Measurements from ENCODE around the gene SNTB2.

SNTB2 gene

GRCh38 chr16:69321080-69321479 lies 134.1 kb downstream of the SNTB2 start:
- no peak for DNase-seq

- DNase-seq = no peak
Measured at GRCh38 chr16:69322343-69322742, 135.4 kb downstream of the SNTB2 start.

GRCh38 chr16:69323415-69323814 lies 136.5 kb downstream of the SNTB2 start:
- no peak for DNase-seq

DNA sequence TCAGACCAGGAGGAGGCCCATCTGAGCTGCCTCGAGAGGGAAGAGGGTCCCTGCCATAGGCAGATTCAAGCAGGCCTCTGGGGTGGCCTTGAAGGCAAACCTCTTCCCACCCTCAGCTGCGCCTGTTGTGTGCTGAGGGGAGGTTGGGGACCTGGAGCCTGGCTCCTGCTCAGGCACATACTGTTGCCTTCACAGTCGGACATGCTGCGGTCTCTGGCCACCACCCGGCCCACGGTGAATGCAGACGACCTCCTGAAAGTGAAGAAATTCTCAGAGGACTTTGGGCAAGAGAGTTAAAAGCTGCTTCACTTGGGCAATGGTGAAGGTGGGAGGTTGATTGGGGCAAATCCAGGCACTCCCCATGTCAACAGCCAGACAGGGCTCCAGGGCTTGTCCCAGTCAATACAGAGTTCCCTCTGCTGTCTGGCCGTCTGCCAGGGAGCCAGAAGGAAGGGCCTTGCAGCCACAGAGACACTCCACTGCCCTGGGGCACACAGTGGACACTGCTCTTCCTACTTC lies 137.1 kb downstream of the SNTB2 start:
- DNase-seq = no peak

- no peak for DNase-seq
Measured at GRCh38 chr16:69324585-69325253, 137.8 kb downstream of the SNTB2 start.

DNA sequence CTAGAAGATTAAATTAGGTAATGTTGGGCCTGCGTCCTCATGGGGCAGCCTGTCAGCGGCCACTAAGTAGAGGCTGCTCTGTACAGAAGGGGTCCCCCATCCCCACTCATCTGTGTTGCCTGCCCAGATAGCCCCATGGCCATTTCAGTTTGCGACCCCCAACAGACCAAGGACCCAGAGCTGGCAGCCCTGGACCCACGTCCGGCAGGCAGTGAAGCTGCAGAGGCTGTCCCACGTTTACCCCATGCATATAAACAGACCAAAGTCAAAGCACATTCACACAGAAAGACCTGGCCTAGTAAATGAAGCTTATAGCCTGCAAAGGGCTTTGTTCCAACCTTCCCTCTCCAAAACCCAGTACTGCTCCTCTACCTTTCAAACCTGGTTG lies 138.8 kb downstream of the SNTB2 start:
- DNase-seq = no peak

DNA sequence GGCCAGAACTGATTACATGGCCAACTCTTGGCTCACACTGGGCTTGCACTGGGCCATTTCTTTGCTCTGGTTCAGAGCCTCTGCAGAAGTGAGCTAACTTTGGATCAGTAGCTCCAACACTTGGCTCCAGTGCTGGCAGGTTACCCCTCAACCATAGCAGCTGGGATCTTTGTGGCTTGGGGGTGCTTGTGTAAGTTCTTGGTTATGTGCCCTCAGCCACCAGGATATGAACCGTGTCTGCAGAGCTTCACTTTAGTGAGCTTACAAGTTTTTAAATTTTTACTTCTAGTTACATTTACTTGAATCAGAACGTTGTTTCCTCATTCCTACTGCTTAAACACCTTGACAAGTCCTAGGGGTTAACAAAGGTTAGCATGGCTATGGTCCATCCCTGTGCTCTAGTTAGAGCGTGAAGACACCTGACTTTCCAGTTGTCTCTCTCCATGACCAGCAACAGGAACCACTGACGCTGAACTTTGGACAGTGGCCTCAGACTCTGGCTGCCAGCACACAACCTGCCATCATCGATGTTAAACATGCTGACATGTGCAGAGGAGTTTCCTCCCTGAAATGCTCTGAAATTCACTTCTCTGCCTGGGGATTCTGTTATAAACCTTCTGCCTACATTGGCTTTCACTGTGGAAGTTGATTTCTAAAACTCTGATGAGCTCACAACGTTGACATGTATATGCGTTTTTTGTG lies 139.4 kb downstream of the SNTB2 start:
- no peak for DNase-seq

GRCh38 chr16:69327585-69328310 lies 140.8 kb downstream of the SNTB2 start:
- no peak for DNase-seq

DNA sequence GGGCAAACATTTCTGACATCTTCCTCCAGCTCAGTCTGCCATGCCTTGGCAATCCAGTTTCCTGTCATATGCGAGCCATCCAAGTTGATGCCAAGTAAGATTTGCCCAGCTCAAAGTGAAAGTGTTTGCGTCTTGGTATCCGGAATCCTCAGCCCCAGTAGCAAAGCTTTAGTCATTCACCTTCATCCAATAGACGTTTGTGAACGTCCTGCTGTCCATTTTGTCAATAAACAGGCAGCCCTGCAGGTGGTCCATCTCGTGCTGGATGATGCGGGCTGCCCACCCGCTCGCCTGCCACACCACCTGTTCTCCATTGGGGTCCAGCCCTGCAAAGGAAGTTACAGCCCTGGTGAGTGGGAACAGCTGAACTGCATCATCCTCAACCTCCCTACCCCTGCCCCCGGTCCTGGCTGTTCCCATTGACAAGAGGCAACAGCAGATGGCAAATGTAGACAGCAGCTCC lies 141.9 kb downstream of the SNTB2 start:
- DNase-seq = no peak

DNA sequence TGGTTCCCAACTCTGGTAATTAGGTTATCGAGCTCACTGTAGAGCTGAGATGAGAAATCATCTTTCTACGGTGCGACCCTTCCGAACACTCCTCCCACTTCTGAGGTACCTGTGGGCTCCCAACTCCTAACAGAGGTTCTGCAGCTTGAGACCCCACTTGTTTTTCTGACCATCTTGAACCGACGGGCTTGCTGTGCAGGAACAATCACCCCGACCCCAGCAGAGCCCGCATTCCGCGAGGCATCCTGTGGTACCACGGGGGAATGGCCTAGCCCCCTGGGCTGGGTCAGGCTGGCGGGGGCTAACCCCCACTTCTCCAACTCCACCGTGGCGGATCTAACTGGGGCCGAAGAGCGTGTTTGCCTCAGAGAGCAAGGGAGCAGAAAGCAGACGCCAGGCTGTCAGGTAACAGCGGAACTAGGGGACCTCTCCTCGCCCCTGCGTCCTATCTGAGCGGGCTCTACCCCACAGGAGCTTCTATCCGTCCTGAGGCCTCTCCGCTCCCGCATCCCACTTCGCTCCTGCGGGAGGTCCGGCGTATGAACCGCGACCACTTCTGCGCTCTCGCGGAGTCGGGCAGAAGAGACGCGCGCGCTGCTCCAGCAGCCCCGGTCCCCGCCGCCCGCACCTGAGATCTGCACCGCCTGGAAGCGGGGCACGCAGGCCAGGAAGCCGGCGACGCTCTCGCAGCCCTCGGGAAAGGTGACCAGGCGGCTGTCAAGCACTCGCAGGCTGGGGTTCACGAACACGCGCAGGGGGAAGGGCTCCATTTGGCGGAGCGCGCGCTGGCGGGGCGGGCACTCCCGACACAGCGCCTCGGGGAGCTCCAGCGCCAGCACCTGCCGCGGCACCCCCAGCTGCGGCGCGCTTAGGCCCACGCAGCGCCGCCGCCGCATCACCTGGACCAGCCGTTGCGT lies 142.7 kb downstream of the SNTB2 start:
- no peak for DNase-seq

DNA sequence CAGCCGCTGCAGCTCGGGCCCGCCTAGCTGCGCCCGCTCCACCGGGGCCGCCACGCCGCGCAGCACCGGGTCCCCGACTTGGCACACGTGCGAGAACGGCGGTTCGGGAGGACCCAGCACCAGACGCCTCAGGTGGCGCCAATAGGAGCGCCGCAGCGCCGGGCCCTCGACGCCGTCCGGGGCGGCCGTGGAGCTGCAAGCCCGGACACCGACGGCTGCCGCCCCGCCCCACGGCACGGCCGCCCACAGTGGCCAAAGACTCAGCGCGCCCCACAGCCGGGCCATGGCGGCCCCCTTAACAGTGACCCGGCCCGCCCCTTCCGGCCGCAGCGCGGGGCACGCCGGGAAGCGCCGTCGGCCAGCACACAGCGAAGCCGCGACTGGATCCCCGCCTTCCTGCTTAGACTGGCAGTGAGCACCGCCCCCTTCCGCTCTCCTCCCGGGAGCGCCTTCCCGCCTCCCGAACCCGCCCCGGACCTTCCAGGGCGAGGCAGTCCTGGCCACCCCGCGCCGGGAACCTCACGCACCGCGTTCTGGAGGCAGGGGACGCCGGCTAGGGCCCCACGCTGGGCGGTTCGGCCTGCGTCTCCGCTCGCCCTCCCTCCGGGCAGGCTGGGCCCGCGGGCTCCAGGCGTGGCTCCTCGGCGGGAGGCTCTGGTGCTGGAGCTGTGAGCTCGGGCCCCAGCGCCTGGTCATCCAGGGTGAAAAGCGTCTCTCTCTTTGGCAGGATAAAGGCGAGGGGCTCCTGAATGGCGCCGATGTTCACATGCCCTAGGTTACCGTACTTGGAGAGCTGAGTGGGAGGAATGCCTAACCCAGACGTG lies 143.5 kb downstream of the SNTB2 start, which contains the start of gene PDF:
Gene PDF (minus strand): TSS at position 303 of the 824 bp plus-strand sequence. CDS start 18 bp downstream, at position 285.
- DNase-seq = peak; percentile 83

DNA sequence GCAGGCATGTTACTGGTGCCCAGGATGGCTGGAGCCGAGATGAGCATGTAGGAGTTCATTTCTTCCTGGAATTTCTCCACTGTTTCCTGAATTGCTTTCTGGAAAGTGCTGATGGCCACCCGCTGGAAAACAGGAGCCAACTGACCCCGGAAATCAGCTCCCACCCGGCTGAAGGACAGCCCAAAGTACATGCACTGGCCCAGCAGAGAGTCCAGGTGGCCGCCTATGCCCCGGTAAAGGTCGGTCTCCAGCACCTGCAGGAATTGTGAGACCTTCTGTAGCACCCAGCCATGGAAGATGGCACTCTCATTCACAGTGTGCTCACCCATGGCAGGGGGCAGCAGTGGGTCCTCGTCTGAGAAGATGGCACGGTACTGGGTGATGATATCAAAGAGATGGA lies 147.7 kb downstream of the SNTB2 start:
- DNase-seq = no peak

DNA sequence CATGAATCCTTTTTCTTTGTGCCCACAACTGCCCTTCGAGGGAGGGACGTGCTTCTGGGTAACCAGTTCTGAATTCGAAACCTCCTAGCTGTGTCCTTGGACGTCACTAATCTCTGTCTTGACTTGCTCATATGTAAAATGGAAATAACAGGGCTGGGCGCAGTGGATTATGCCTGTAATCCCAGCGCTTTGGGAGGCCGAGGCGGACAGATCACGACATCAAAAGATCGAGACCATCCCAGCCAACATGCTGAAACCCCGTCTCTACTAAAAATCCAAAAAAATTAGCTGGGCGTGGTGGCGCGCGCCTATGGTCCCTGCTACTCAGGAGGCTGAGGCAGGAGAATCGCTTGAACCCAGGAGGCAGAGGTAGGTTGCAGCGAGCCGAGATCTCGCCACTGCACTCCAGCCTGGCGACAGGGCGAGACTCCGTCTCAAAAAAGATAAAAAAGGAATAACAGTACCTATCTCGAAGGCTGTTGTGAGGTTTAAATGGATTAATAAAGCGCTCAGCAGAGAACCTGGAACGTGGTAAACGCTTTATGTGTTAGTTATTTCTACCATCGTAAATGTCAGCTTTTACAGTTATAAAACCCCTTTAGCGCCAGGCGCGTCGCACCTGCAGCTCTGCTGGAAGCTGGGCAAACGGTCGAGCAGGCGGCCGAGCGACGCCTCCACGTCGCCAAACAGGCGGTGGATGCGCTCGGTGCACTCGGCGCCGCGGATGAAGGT lies 151.8 kb downstream of the SNTB2 start:
- no peak for DNase-seq

GRCh38 chr16:69339289-69340094 lies 152.5 kb downstream of the SNTB2 start, which contains the start of the genes COG8 and NIP7:
COG8 (minus strand) TSS chr16:69339564; CDS start chr16:69339552, 12 bp downstream.
NIP7 (plus strand) TSS chr16:69339772; CDS start chr16:69339830, 58 bp downstream.
- DNase-seq = peak; percentile 95

DNA sequence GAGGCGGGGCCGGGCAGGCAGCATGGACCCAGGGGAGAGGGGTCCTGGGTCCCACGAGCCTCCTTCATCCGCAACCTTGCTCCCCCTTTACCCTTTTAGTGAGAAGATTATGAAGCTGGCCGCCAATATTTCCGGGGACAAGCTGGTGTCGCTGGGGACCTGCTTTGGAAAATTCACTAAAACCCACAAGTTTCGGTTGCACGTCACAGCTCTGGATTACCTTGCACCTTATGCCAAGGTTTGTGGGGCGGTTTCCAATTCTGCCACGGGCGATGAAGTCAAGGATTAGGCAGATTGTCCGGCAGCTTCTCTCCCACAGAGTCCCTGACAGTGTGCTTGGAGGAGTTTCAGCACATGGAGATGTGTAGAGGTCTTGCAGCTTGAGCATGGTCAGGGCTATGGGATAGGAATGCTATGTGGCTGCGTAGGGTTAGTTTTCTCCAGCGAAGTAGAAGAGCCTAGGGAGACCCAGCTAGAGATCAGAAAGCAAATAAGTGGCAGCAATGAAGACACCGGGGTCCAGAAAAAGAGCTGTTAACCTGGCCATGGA lies 153.2 kb downstream of the SNTB2 start:
- no peak for DNase-seq

- no peak for DNase-seq
Measured at GRCh38 chr16:69344171-69344570, 157.2 kb downstream of the SNTB2 start.

- DNase-seq = peak; percentile 13
Measured at GRCh38 chr16:69345923-69346322, 159.0 kb downstream of the SNTB2 start.

GRCh38 chr16:69346683-69347082 lies 159.7 kb downstream of the SNTB2 start:
- DNase-seq = no peak

- no peak for DNase-seq
Measured at GRCh38 chr16:69348222-69348621, 161.3 kb downstream of the SNTB2 start.
